Breast epithelium (tissue), 4 donors: ENCODE data around the gene OXSM. TPM values are rescaled to one million over a fixed set of nuclear protein-coding genes. Genes with fewer than 3 reads are reported as not detected.

Source experiments
- DNase-seq, 2 donors: peaks; one replicate each; pipeline ENCODE4 v3.0.0-alpha.2; 2019; ENCODE audit warnings: low spot score in 2 of 2
- H3K27ac ChIP-seq, 2 donors: fragments of 200-600 bp; sonication (generic) in 1 of 2; one replicate each; pipeline ENCODE4 v1.5.1; 2016 to 2019; ENCODE audit warnings: mild to moderate bottlenecking in 1 of 2
- H3K27me3 ChIP-seq, 2 donors: fragments of 200-600 bp; sonication (generic) in 1 of 2; one replicate each; pipeline versions ENCODE4 v1.5.1 to v1.6.0; 2017 to 2019; ENCODE audit warnings: control low read depth in 1 of 2, mild to moderate bottlenecking in 1 of 2
- H3K36me3 ChIP-seq: fragments of 200-600 bp; one replicate; pipeline ENCODE4 v1.5.1; 2019
- H3K4me1 ChIP-seq, 2 donors: fragments of 200-600 bp; sonication (generic); one replicate each; pipeline ENCODE4 v1.5.1; 2016 to 2019; ENCODE audit warnings: control low read depth in 1 of 2
- H3K4me3 ChIP-seq, 3 donors: fragments of 200-600 bp; sonication (generic); 1 replicate in 2 of 3; 2 replicates in 1 of 3; pipeline ENCODE4 v1.5.1; 2016 to 2019; ENCODE audit warnings: mild to moderate bottlenecking in 3 of 3, moderate library complexity in 2 of 3
- H3K9me3 ChIP-seq, 2 donors: fragments of 200-600 bp; sonication (generic) in 1 of 2; one replicate each; pipeline ENCODE4 v1.5.1; 2016 to 2019; ENCODE audit warnings: control low read depth in 1 of 2
- POLR2A ChIP-seq: fragments of 450-650 bp; IDR thresholded peaks from one replicate; pipeline ENCODE4 v1.6.1; 2016; ENCODE audit warnings: antibody characterized with exemption, mild to moderate bottlenecking, moderate library complexity
- POLR2AphosphoS5 ChIP-seq, 3 donors: sonication (generic); formaldehyde crosslinking; IDR thresholded peaks; one replicate each; pipeline ENCODE4 v1.6.1; 2017; ENCODE audit warnings: antibody characterized with exemption in 3 of 3
- intact Hi-C: fragments of 100-400 bp; cut with DNase I; formaldehyde crosslinking; loops from one replicate; pipeline ENCODE4 v1.15.1; 2023; ENCODE audit warnings: low total_unique reads
- total RNA-seq, 3 donors: library from RNA; depleted of rRNA; stranded (reverse); fragments of >200 nt; gene quantifications; one replicate each; pipeline ENCODE4 v1.1.0, GENCODE V29; 2016
- TF ChIP-seq, protein P1 (sequence below), 3 donors: fragments of 450-650 bp; IDR thresholded peaks; one replicate each; pipeline ENCODE4 v1.5.1; 2016 to 2017; ENCODE audit warnings: antibody characterized with exemption in 3 of 3, mild to moderate bottlenecking in 3 of 3, moderate library complexity in 3 of 3

OXSM gene
- total RNA-seq, 3 donors from 2014 or later: 7.5 to 9.1 (median 8.5) TPM

DNA sequence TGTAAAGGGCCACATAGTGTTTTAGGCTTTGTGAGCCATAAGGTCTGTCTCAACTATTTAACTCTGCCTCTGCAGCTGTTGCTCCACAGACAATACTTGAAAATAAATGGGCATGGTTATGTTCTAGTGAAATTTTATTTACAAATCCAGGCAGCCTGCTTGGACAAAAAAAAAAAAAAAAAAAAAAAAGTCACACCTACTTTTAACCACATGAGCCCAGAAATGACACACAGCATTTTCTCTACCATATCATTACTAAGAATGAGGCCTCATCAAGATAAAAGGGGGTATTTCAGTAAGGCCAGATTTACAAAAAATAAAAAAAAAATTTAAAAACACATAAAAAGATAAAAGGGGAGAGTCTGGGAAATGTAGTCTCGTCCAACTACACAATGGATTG lies 4.9 kb upstream of the OXSM start:
- Histone ChIP-seq H3K27ac (no peak overlapping the region), H3K4me3 (no peak overlapping the region), H3K36me3 (no peaks in the 10 kb centered on the region), H3K27me3 (no peaks in the 10 kb centered on the region), H3K9me3 (no peaks in the 10 kb centered on the region), H3K4me1 (peaks cover 0 to 4% of the 10 kb centered on the region in 2 donors)
- intact Hi-C loops: no loop called here
- TF ChIP-seq POLR2AphosphoS5 (IDR thresholded peaks at IDR 0.05) (no peak), POLR2A (no peak)
- TF ChIP-seq, protein P1, sequence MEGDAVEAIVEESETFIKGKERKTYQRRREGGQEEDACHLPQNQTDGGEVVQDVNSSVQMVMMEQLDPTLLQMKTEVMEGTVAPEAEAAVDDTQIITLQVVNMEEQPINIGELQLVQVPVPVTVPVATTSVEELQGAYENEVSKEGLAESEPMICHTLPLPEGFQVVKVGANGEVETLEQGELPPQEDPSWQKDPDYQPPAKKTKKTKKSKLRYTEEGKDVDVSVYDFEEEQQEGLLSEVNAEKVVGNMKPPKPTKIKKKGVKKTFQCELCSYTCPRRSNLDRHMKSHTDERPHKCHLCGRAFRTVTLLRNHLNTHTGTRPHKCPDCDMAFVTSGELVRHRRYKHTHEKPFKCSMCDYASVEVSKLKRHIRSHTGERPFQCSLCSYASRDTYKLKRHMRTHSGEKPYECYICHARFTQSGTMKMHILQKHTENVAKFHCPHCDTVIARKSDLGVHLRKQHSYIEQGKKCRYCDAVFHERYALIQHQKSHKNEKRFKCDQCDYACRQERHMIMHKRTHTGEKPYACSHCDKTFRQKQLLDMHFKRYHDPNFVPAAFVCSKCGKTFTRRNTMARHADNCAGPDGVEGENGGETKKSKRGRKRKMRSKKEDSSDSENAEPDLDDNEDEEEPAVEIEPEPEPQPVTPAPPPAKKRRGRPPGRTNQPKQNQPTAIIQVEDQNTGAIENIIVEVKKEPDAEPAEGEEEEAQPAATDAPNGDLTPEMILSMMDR (IDR thresholded peaks at IDR 0.05): no peak
- no peak for DNase-seq

DNA sequence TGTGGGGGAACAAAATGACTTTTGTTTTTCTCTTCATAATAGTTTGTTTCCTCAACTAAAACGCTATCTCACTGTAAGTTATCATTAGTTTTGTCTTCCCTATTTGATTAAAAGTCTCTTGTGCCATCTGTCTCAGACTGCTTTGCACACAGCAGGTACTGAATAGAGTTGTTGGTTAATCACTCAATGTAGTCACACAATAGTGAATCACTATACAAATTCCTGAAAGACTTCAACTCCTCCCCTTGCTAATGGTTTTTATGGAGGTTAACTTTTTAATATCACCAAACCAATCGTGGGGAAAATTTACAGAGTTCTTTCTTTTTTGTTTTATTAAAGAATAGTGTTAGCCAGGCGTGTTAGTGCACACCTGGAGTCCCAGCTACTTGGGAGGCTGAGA lies 4.1 kb upstream of the OXSM start:
- Histone ChIP-seq H3K9me3 (no peaks in the 10 kb centered on the region), H3K36me3 (no peaks in the 10 kb centered on the region), H3K4me3 (no peak overlapping the region), H3K27ac (no peak overlapping the region), H3K27me3 (no peaks in the 10 kb centered on the region), H3K4me1 (peaks cover 0 to 4% of the 10 kb centered on the region in 2 donors)
- intact Hi-C loops: no loop called here
- TF ChIP-seq, protein P1 (IDR thresholded peaks at IDR 0.05): no peak
- no peak for TF ChIP-seq POLR2AphosphoS5 (IDR thresholded peaks at IDR 0.05)
- TF ChIP-seq POLR2A: no peak
- no peak for DNase-seq

DNA sequence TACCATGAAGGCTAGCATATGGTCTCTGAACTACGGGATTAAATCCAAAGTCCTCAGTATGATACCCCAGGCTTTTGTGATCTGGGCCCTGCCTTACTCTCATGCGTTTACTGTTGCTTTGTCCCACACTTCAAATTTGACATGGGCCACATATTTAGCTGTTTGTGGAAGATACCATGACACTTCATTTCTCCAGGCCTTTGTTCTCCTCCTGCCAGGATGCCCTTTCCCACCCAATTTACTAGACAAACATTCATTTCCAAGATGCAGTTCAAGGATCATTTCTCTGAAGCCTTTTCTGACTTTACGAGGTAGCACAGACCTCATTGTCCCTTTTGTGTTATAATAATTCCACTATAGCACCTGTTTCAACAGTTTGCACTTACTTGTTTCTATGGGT lies 2.2 kb upstream of the OXSM start:
- intact Hi-C loops: no loop called here
- DNase-seq: no peak
- Histone ChIP-seq H3K4me1 (no peaks in the 10 kb centered on the region), H3K9me3 (no peaks in the 10 kb centered on the region), H3K36me3 (no peaks in the 10 kb centered on the region), H3K4me3 (no peak overlapping the region), H3K27ac (no peak overlapping the region), H3K27me3 (no peaks in the 10 kb centered on the region)
- TF ChIP-seq POLR2A (no peak), POLR2AphosphoS5 (IDR thresholded peaks at IDR 0.05) (no peak)
- TF ChIP-seq, protein P1 (IDR thresholded peaks at IDR 0.05): no peak

DNA sequence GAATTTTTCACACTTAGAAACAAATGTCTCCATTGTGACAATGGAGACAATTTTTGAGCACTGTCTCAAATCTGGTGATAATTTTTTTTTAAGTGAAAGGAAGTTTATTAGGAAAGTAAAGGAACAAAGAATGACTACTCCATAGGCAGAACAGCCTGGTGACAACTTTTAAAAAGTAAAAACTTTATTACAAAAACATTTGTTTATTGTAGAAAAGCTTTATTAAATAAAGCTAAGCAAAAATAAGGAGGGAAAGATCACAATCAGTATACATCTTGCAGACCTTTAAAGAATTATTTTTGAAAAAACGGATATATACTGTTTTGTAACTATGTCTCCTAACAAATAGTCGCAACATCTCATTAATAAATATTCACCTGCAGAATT lies 688 bp upstream of the OXSM start:
- no peak for DNase-seq
- H3K36me3 ChIP-seq: no peaks in the 10 kb centered on the region
- H3K4me1 ChIP-seq: no peaks in the 10 kb centered on the region
- H3K4me3 ChIP-seq: peak overlapping the region; percentile 60 to 83 (median 73)
- no peaks in the 10 kb centered on the region for H3K27me3 ChIP-seq
- intact Hi-C loops: no loop called here
- no peaks in the 10 kb centered on the region for H3K9me3 ChIP-seq
- TF ChIP-seq POLR2A: no peak
- TF ChIP-seq, protein P1 (IDR thresholded peaks at IDR 0.05): no peak
- no peak for TF ChIP-seq POLR2AphosphoS5 (IDR thresholded peaks at IDR 0.05)
- peak overlapping the region in 1 of 2 donors; percentile 90 for H3K27ac ChIP-seq

DNA sequence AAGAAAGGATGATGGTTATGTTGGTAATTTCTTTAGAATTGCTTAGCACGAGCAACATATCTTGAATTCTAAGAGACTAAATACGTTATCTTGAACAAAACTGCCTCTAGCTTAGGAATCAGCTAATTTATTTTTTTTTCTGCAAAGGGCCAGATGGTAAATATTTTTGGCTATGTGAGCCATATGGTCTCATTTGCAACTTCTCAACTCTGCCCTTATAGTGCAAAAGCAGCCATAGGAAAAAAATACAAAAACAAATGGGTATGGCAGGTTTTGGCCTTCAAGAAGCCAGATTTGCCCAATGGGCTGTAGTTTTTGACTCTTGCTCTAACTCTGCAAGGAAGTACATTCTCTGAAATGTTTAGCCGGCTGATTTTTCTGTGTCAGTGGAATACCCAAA lies 11.9 kb downstream of the OXSM start:
- Histone ChIP-seq H3K27me3 (no peaks in the 10 kb centered on the region), H3K9me3 (no peaks in the 10 kb centered on the region), H3K36me3 (no peaks in the 10 kb centered on the region), H3K4me3 (no peak overlapping the region), H3K27ac (no peak overlapping the region), H3K4me1 (no peaks in the 10 kb centered on the region)
- intact Hi-C loops: no loop called here
- DNase-seq: no peak
- TF ChIP-seq POLR2A: no peak
- TF ChIP-seq POLR2AphosphoS5 (IDR thresholded peaks at IDR 0.05): no peak
- TF ChIP-seq, protein P1 (IDR thresholded peaks at IDR 0.05): no peak
